Esophagus (tissue), 2 donors: Measurements from ENCODE around the gene ZNF552. TPM values are rescaled to one million over a fixed set of nuclear protein-coding genes. Genes with fewer than 3 reads are reported as not detected.
"Not testable (repeated sequence)": the region's sequence is repeated elsewhere in the genome, so short reads cannot be mapped to it uniquely, and the experiment has no call there.

Source experiments
- H3K27ac ChIP-seq, 2 donors: one replicate each; pipeline ENCODE4 v1.5.1; 2013; ENCODE audit warnings: low read depth in 2 of 2, mild to moderate bottlenecking in 2 of 2, inconsistent platforms in 1 of 2, low read length in 1 of 2, moderate library complexity in 1 of 2
- H3K27me3 ChIP-seq, 2 donors: one replicate each; pipeline ENCODE4 v1.6.1; 2013; ENCODE audit warnings: low read length in 2 of 2, control low read depth in 1 of 2, mild to moderate bottlenecking in 1 of 2; ENCODE audit not compliant: insufficient read depth in 2 of 2, control insufficient read depth in 1 of 2
- H3K36me3 ChIP-seq, 2 donors: one replicate each; pipeline ENCODE4 v1.6.1; 2013; ENCODE audit warnings: low read length in 1 of 2; ENCODE audit not compliant: control insufficient read depth in 2 of 2, insufficient read depth in 2 of 2
- H3K4me1 ChIP-seq, 2 donors: one replicate each; pipeline ENCODE4 v1.6.1; 2013; ENCODE audit warnings: low read length in 1 of 2; ENCODE audit not compliant: control insufficient read depth in 2 of 2, insufficient read depth in 2 of 2
- H3K4me3 ChIP-seq, 2 donors: one replicate each; pipeline ENCODE4 v1.5.1; 2013; ENCODE audit warnings: low read length in 2 of 2, mild to moderate bottlenecking in 2 of 2, low read depth in 1 of 2, moderate library complexity in 1 of 2
- H3K9me3 ChIP-seq, 2 donors: one replicate each; pipeline ENCODE4 v1.6.1; 2013; ENCODE audit warnings: mild to moderate bottlenecking in 2 of 2, low read depth in 1 of 2, low read length in 1 of 2, moderate library complexity in 1 of 2; ENCODE audit not compliant: control insufficient read depth in 2 of 2, insufficient read depth in 1 of 2
- WGBS, 2 donors: extraction: QIAGEN DNeasy Blood & Tissue Kit; methylation state at CpG; one replicate each; pipeline ENCODE4 v1.1.7; 2013; 5-methylcytosine and 5-hydroxymethylcytosine counted together
- polyA plus RNA-seq, 2 donors: library from polyadenylated mRNA; stranded (reverse); fragments of 200-250 nt; gene quantifications; one replicate each; pipeline ENCODE4 v1.2.3, GENCODE V29; 2013
- donor health status: healthy with polysubstance abuse.
- donor health status: Bipolar disorder and iron deficiency.

The ZNF552 gene
- polyA plus RNA-seq, 2 donors: 4.6 to 5.7 TPM

DNA sequence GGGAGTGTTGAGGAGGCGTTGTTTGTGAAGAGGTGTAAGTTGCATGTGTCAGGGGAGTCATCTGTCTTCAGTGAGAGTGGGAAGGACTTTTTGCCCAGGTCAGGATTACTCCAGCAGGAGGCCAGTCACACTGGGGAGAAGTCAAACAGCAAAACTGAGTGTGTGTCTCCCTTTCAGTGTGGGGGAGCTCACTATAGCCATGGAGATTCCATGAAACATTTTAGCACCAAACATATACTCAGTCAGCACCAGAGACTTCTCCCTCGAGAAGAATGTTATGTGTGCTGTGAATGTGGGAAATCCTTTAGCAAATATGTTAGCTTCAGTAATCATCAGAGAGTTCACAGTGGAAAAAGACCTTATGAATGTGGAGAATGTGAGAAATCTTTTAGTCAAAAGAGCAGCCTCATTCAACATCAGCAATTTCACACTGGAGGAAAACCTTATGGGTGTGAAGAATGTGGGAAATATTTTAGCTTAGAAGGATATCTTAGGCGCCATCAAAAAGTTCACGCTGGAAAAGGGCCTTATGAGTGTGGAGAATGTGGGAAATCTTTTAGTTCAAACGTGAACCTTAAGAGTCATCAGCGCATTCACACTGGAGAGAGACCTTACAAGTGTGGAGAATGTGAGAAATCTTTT lies 26.5 kb upstream of the ZNF552 start:
- H3K27ac ChIP-seq: no peak overlapping the region
- WGBS, 2 donors: 72 to 81% methylated on average over 6 of the region's 6 CpGs
- peaks cover 4% of the 10 kb centered on the region in 2 donors for H3K36me3 ChIP-seq
- H3K27me3 ChIP-seq: no peaks in the 10 kb centered on the region
- no peak overlapping the region for H3K4me3 ChIP-seq
- no peaks in the 10 kb centered on the region for H3K4me1 ChIP-seq
- no peaks in the 10 kb centered on the region for H3K9me3 ChIP-seq

DNA sequence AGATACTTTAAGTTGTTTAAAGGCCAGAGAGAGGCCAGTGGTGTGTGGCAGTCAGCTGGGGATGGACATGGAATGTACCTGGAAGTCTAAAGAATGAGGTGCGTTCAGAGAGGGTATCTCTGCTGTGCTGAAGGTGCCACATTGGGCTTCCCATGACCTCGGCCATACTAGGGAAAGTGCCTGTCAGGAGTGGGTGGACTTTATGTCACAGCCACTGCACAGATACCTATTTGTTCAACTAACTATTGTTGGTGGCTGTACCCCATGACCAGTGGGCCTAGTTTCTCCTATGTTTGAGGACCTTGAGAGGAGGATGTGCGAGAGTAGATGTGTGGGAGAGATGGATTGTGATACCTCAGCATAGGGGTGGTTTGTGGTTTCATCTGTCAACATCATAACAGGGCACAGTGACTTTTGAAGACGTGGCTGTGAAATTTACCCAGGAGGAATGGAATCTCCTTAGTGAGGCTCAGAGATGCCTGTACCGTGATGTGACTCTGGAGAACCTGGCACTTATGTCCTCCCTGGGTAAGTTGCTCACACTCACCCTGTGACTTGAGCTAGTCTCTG lies 24.0 kb upstream of the ZNF552 start:
- H3K9me3 ChIP-seq, H3K27me3 ChIP-seq, H3K4me3 ChIP-seq, H3K36me3 ChIP-seq, H3K4me1 ChIP-seq, H3K27ac ChIP-seq: not testable (repeated sequence)
- 88 to 90% methylated on average over 4 to 5 of the region's 5 CpGs for WGBS, 2 donors

DNA sequence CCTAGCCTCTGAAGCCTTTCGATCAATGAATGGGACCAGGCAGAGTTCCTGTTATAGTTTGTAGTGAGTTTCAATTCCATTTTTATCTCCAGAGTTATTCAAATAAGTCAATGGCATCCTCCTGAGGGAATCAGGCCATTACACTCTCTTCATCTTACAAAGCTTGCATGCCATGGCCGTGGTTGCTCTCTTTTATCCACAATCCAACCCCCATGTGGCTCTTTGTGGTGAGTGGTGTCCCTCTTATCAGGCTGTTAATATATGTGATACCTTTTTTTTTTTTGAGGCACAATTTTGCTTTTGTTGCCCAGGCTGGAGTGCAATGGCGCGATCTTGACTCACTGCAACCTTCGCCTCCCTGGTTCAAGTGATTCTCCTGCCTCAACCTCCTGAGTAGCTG lies 22.3 kb upstream of the ZNF552 start:
- H3K36me3 ChIP-seq, H3K9me3 ChIP-seq, H3K4me3 ChIP-seq, H3K4me1 ChIP-seq, H3K27ac ChIP-seq, H3K27me3 ChIP-seq: not testable (repeated sequence)
- 94 to 97% methylated on average over 5 of the region's 5 CpGs for WGBS, 2 donors

DNA sequence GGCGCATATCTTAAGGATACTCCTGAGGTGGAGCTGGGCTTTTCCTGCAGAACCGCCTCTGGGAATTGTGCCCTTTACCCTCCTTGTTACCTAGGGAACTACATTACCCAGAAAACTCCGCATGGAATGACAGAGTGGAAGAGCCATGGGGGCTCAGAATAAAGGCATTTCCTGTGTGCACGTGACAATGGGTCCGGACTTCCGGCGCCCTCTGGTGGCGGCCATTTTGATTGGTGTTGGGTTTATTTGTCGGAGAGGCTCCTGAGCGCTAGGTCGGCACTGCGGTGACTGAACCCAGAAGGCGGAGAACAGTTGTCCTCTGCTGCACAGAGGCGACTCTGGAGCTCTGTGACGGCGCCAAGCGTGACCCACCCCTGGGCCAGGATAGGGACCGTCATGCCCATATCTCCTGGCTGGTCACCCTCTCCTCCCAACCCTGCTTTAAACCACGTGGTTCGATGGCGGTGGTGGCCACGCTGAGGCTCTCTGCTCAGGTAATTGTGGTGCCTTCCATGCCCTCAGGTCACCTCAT lies 15.4 kb upstream of the ZNF552 start, which contains the start of gene ZNF587B:
Gene ZNF587B, plus strand, starts transcription at position 229 of the 532 bp plus-strand sequence. Its CDS starts 230 bp downstream, at position 459.
- 39 to 41% methylated on average over 22 of the region's 22 CpGs for WGBS, 2 donors
- peak within 1 kb of the TSS; percentile 42 for H3K4me3 ChIP-seq
- H3K36me3 ChIP-seq: peaks cover 0 to 2% of the 10 kb centered on the region in 2 donors
- H3K27ac ChIP-seq: peak within 1 kb of the TSS; percentile 29 to 79
- H3K9me3 ChIP-seq: no peaks in the 10 kb centered on the region
- H3K4me1 ChIP-seq: no peaks in the 10 kb centered on the region
- H3K27me3 ChIP-seq: no peaks in the 10 kb centered on the region

DNA sequence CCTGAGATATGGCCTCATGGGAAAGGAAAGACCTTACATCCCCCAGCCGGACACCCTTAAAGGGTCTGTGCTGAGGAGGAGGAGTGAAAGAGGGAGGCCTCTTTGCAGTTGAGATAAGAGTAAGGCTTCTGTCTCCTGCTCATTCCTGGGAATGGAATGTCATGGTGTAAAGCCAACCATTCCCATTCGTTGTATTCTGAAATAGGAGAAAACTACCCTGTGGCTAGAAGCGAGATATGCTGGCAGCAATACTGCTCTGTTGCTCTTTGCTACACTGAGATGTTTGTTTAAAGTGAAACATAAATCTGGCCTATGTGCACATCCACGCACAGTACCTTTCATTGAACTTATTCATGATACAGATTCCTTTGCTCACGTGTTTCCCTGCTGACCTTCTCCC lies 14.6 kb upstream of the ZNF552 start:
- WGBS, 2 donors: 83 to 85% methylated on average over 5 of the region's 5 CpGs
- Histone ChIP-seq H3K27ac (no peak overlapping the region), H3K4me3 (no peak overlapping the region), H3K9me3 (no peaks in the 10 kb centered on the region), H3K27me3 (no peaks in the 10 kb centered on the region), H3K36me3 (peaks cover 0 to 2% of the 10 kb centered on the region in 2 donors), H3K4me1 (no peaks in the 10 kb centered on the region)

DNA sequence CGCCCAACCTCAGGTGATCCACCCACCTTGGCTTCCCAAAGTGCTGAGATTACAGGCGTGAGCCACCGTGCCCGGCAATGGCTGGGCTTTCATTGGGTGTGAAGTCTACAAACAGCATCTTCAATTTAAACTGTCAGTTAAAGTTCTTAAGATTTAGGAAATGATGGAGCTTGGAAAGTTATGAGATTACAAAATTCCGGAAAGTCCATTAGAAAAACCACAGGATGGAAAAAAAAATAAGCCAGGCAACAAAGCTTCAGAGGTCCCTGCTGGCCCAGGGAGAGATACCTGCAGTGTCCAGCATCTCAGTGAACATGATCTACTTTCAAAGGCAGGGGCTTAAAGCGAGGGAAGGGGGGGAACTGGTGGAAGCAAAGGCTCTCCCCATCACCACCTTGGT lies 10.8 kb upstream of the ZNF552 start:
- peaks cover 0 to 2% of the 10 kb centered on the region in 2 donors for H3K36me3 ChIP-seq
- 89 to 90% methylated on average over 6 of the region's 6 CpGs for WGBS, 2 donors

DNA sequence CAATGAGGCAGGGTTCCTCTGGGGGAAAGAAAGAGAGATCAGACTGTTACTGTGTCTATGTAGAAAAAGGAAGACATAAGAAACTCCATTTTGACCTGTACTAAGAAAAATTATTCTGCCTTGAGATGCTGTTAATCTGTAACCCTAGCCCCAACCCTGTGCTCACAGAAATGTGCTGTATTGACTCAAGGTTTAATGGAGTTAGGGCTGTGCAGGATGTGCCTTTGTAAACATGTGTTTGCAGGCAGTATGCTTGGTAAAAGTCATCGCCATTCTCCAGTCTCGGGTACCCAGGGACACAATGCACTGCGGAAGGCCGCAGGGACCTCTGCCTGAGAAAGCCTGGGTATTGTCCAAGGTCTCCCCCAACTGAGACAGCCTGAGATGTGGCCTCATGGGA lies 8.9 kb upstream of the ZNF552 start:
- H3K36me3 ChIP-seq, H3K4me3 ChIP-seq, H3K9me3 ChIP-seq, H3K4me1 ChIP-seq, H3K27me3 ChIP-seq, H3K27ac ChIP-seq: not testable (repeated sequence)
- WGBS, 2 donors: 65 to 80% methylated on average over 4 of the region's 4 CpGs

More for the DNA sequence above, 10.8 kb upstream of the ZNF552 start:
- Histone ChIP-seq H3K4me1 (peaks cover 2% of the 10 kb centered on the region in 2 donors), H3K4me3 (no peak overlapping the region), H3K9me3 (no peaks in the 10 kb centered on the region), H3K27me3 (no peaks in the 10 kb centered on the region), H3K27ac (no peak overlapping the region)

DNA sequence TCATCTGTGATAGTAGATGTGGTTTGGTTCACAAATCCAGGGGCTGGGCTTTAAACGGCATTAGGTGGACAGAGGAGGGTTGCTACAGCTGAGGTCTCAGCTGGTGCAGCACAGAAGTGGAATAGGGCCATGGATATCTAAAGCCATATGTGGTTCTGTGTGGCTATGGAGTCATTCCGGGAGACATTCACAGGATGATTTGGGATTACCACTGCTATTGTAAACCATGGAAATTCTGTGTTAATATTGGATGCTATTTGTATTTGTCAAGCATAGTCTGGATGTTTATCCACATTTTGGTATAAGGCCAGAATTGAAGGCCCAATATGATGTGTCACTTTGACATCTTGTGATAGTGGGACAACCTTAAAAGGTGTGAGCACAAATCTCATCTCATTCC lies 8.4 kb upstream of the ZNF552 start:
- H3K4me1 ChIP-seq, H3K4me3 ChIP-seq, H3K9me3 ChIP-seq, H3K27ac ChIP-seq, H3K36me3 ChIP-seq, H3K27me3 ChIP-seq: not testable (repeated sequence)
- WGBS, 2 donors: 57 to 68% methylated on average over 2 of the region's 2 CpGs

DNA sequence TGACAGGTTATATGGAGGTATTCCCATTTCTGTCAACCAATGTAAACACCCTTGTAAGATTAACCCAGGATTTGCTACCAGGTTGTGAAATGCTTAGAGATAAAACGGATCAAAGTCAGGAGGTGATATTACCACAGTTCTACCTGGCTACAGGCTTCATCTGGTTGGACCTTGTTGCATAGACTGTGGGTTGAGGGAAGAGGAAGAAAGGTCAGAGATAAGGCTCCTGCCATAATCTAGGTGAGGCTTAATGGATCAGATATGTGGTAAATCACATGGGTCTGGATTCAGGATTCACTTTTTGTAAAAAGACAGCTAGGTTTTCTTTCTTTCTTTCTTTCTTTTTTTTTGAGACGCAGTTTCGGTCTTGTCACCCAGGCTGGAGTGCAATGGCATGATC lies 6.8 kb upstream of the ZNF552 start:
- not testable (repeated sequence) for H3K36me3 ChIP-seq, H3K27me3 ChIP-seq, H3K9me3 ChIP-seq, H3K27ac ChIP-seq, H3K4me1 ChIP-seq, H3K4me3 ChIP-seq
- WGBS, 2 donors: 88 to 92% methylated on average over 3 of the region's 3 CpGs

DNA sequence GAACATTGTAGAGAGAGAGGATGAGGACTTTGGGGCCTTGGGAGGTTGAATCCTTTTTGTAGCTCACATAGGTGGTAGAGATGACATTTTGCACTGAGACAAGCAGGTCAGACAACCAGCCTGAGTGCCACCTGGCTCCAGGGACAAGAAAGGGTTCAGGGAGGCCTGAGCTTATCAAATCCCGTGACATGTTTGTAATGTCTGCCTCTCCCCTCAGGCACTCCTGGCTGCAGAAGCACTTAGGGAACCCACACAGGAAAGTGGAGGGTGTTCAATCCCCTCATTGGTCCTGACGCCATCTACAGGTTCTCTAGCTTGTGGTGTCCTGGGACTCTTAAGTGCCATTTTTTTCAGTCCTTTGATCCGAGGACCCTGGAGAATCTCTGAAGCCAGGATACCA lies 6.4 kb upstream of the ZNF552 start:
- not testable (repeated sequence) for H3K4me3 ChIP-seq

More for the DNA sequence above, 6.4 kb upstream of the ZNF552 start:
- WGBS, 2 donors: 45 to 62% methylated on average over 2 to 3 of the region's 3 CpGs
- not testable (repeated sequence) for H3K36me3 ChIP-seq, H3K9me3 ChIP-seq, H3K27me3 ChIP-seq, H3K27ac ChIP-seq, H3K4me1 ChIP-seq
